PFSK-1 (cell line): ENCODE results near the gene SLC8A1.

Experiments used
- FOXP2 ChIP-seq: optimal IDR thresholded peaks from 2 replicates; pipeline ENCODE3; 2011; ENCODE audit warnings: borderline replicate concordance, control low read depth, inconsistent platforms; ENCODE audit not compliant: insufficient read depth; ENCODE audit errors: extremely low read length, extremely low read depth
- POLR2AphosphoS5 ChIP-seq: IDR thresholded peaks from 2 replicates; pipeline ENCODE4 v1.6.1; 2012; ENCODE audit warnings: low read depth, mild to moderate bottlenecking, control low read depth, low read length, moderate library complexity
- REST ChIP-seq, 2 experiments: IDR thresholded peaks; 2 replicates each; pipeline versions ENCODE4 v1.6.1 to v1.8.0; 2011 to 2012; ENCODE audit warnings: low read depth in 2 of 2, low read length in 2 of 2, control low read depth in 1 of 2, inconsistent platforms in 1 of 2, mild to moderate bottlenecking in 1 of 2, moderate library complexity in 1 of 2; ENCODE audit not compliant: insufficient read depth in 1 of 2
- SIN3A ChIP-seq: IDR thresholded peaks from 2 replicates; pipeline ENCODE4 v1.6.1; 2012; ENCODE audit warnings: mild to moderate bottlenecking, low read length, moderate library complexity, borderline replicate concordance; ENCODE audit not compliant: insufficient read depth
- TAF1 ChIP-seq: IDR thresholded peaks from 2 replicates; pipeline ENCODE4 v1.6.1; 2012; ENCODE audit warnings: low read length, control low read depth, borderline replicate concordance; ENCODE audit not compliant: insufficient read depth

Gene SLC8A1

GRCh38 chr2:40428439-40428838 lies 23.5 kb downstream of the SLC8A1 start:
- TF ChIP-seq POLR2AphosphoS5 (no peak), SIN3A (no peak), REST (IDR thresholded peaks at IDR 0.05; ENCODE audit: insufficient read depth in 1 of 2, low read depth in 2 of 2, low read length in 2 of 2) (no peak), TAF1 (no peak), FOXP2 (no peak)

GRCh38 chr2:40421631-40422297 lies 30.1 kb downstream of the SLC8A1 start:
- TF ChIP-seq SIN3A = no peak
- no peak for TF ChIP-seq TAF1
- no peak for TF ChIP-seq FOXP2
- TF ChIP-seq POLR2AphosphoS5 = no peak
- no peak for TF ChIP-seq REST (IDR thresholded peaks at IDR 0.05; ENCODE audit: insufficient read depth in 1 of 2, low read depth in 2 of 2, low read length in 2 of 2)

- no peak for TF ChIP-seq REST (IDR thresholded peaks at IDR 0.05; ENCODE audit: insufficient read depth in 1 of 2, low read depth in 2 of 2, low read length in 2 of 2)
- TF ChIP-seq FOXP2 = no peak
- TF ChIP-seq POLR2AphosphoS5 = no peak
- no peak for TF ChIP-seq TAF1
- TF ChIP-seq SIN3A = no peak
Observed at GRCh38 chr2:40420478-40420877, 31.4 kb downstream of the SLC8A1 start.

GRCh38 chr2:40419364-40419762 lies 32.5 kb downstream of the SLC8A1 start:
- no peak for TF ChIP-seq REST (IDR thresholded peaks at IDR 0.05; ENCODE audit: insufficient read depth in 1 of 2, low read depth in 2 of 2, low read length in 2 of 2)
